K562 (cell line): Measurements from ENCODE around the gene RBMS3. TPM values are rescaled to one million over a fixed set of nuclear protein-coding genes. Genes with fewer than 3 reads are reported as not detected.

Experiments
- ATAC-seq: fragments of 200-7000 bp; cut with Tn5 transposase; 3 replicates; pipeline ENCODE4 v1.9.1; 2020; ENCODE audit warnings: moderate library complexity
- BruUV-seq: library from RNA; stranded (reverse); fragments of 400-500 nt; replicated peaks from 2 replicates; lab custom pipeline; 2021; lab: Mats Ljungman, UMichigan
- CTCF ChIA-PET: fragments of 300-600 bp; formaldehyde crosslinking; extraction: SDS; loops from one replicate; lab custom pipeline; 2021; ENCODE audit warnings: low intra/inter-chr PET ratio; lab: Yijun Ruan, JAX
- POLR2A ChIA-PET: fragments of 300-600, 350-650 bp; sonication (Branson Sonifier 250); formaldehyde crosslinking; extraction: SDS; loops from one replicate; lab custom pipeline; 2021; ENCODE audit warnings: antibody characterized with exemption, inconsistent platforms; lab: Yijun Ruan, JAX
- DNase-seq, 4 experiments: peaks; one replicate each; pipeline versions ENCODE4 v3.0.0 to v3.0.0-alpha.2; 2011 to 2018; ENCODE audit warnings: low spot score in 3 of 4, mixed read lengths in 3 of 4; ENCODE audit errors: extremely low read depth in 1 of 4
- FAIRE-seq: peaks from 2 replicates; lab custom pipeline; 2011; peaks lifted over from hg19 to GRCh38; lab: Jason Lieb, UNC
- H2AFZ ChIP-seq: 2 replicates; pipeline ENCODE4 v1.6.0; 2011; ENCODE audit warnings: low read depth, low read length, control low read depth, inconsistent platforms
- H3K27ac ChIP-seq: fragments of 200-600 bp; 3 replicates; pipeline ENCODE4 v1.8.0; 2011; ENCODE audit warnings: low read depth, mild to moderate bottlenecking, control low read depth, inconsistent platforms, low read length, moderate library complexity, mixed read lengths; ENCODE audit errors: extremely low read depth
- H3K27me3 ChIP-seq, 2 experiments: fragments of 300-600 bp in 1 of 2; 2 replicates in 1 of 2; 3 replicates in 1 of 2; pipeline versions ENCODE4 v1.6.0 to v1.8.0; 2011; ENCODE audit warnings: inconsistent platforms in 2 of 2, low read length in 2 of 2, mild to moderate bottlenecking in 1 of 2, mixed read lengths in 1 of 2, moderate library complexity in 1 of 2; ENCODE audit not compliant: control insufficient read depth in 2 of 2, insufficient read depth in 2 of 2
- H3K36me3 ChIP-seq: fragments of 300-600 bp; 3 replicates; pipeline ENCODE4 v1.8.0; 2011; ENCODE audit warnings: mild to moderate bottlenecking, low read length, inconsistent platforms; ENCODE audit not compliant: control insufficient read depth, insufficient read depth
- H3K4me1 ChIP-seq, 2 experiments: fragments of 200-600 bp in 1 of 2; replicated peaks in 1 of 2; 2 replicates in 1 of 2; 3 replicates in 1 of 2; pipeline versions ENCODE4 v1.5.1 to v1.8.0; 2011; ENCODE audit warnings: inconsistent platforms in 2 of 2, low read length in 2 of 2, mild to moderate bottlenecking in 1 of 2, mixed read lengths in 1 of 2, moderate library complexity in 1 of 2; ENCODE audit not compliant: control insufficient read depth in 2 of 2, insufficient read depth in 2 of 2
- H3K4me2 ChIP-seq: 2 replicates; pipeline ENCODE4 v1.6.1; 2011; ENCODE audit warnings: low read length, control low read depth, inconsistent platforms, mixed read lengths; ENCODE audit not compliant: insufficient read depth
- H3K4me3 ChIP-seq: fragments of 200-600 bp; sonication (generic), shearing (Covaris generic); 2 replicates; pipeline ENCODE4 v1.5.1; 2016; ENCODE audit warnings: control low read depth, inconsistent platforms
- H3K79me2 ChIP-seq: fragments of 200-600 bp; 3 replicates; pipeline ENCODE4 v1.8.0; 2011; ENCODE audit warnings: low read length, inconsistent platforms; ENCODE audit not compliant: control insufficient read depth, insufficient read depth
- H3K9ac ChIP-seq, 2 experiments: 2 replicates each; pipeline versions ENCODE4 v1.6.0 to v1.6.1; 2011; ENCODE audit warnings: low read depth in 2 of 2, low read length in 2 of 2, control low read depth in 1 of 2, inconsistent platforms in 1 of 2, mild to moderate bottlenecking in 1 of 2, mixed read lengths in 1 of 2; ENCODE audit not compliant: insufficient read depth in 1 of 2
- H3K9me1 ChIP-seq: one replicate; pipeline ENCODE4 v1.6.0; 2011; ENCODE audit warnings: inconsistent platforms, mild to moderate bottlenecking, low read length, moderate library complexity; ENCODE audit not compliant: control insufficient read depth, insufficient read depth
- H3K9me3 ChIP-seq: replicated peaks from 2 replicates; pipeline ENCODE4 v1.5.1; 2011; ENCODE audit warnings: low read depth, low read length, inconsistent platforms; ENCODE audit not compliant: control insufficient read depth, insufficient read depth
- H4K20me1 ChIP-seq: replicated peaks from 2 replicates; pipeline ENCODE4 v1.6.1; 2011; ENCODE audit warnings: low read length, inconsistent platforms, mixed read lengths; ENCODE audit not compliant: control insufficient read depth, insufficient read depth
- ETV1 ChIP-seq: fragments of 450-650 bp; conservative IDR thresholded peaks from 2 replicates; pipeline ENCODE4 v1.6.1; 2016; ENCODE audit warnings: missing genetic modification characterization, control low read depth, low read depth, missing compliant biosample characterization
- HDAC3 ChIP-seq: fragments of 450-650 bp; IDR thresholded peaks from 2 replicates; pipeline ENCODE4 v1.6.1; 2018; ENCODE audit warnings: borderline replicate concordance, mild to moderate bottlenecking, moderate library complexity; ENCODE audit not compliant: partially characterized antibody
- HNRNPK ChIP-seq: fragments of 200-400 bp; formaldehyde crosslinking; IDR thresholded peaks from one replicate; pipeline ENCODE4 v1.6.1; 2018; ENCODE audit warnings: mild to moderate bottlenecking, low read depth, low read length; ENCODE audit not compliant: poor library complexity, severe bottlenecking
- MAFF ChIP-seq: IDR thresholded peaks from 2 replicates; pipeline ENCODE4 v1.6.1; 2012; ENCODE audit warnings: low read length, improper control_type of control experiment
- NFIC ChIP-seq: fragments of 450-650 bp; IDR thresholded peaks from 2 replicates; pipeline ENCODE4 v1.6.1; 2017; ENCODE audit warnings: mild to moderate bottlenecking, inconsistent platforms
- SMARCB1 ChIP-seq: IDR thresholded peaks from 2 replicates; pipeline ENCODE4 v1.6.1; 2011; ENCODE audit warnings: improper control_type of control experiment, low read depth; ENCODE audit not compliant: insufficient read length
- SP1 ChIP-seq: sonication (generic); formaldehyde crosslinking; IDR thresholded peaks from 2 replicates; pipeline ENCODE4 v1.8.1; 2022; ENCODE audit warnings: mild to moderate bottlenecking, missing genetic modification reagents
- YBX1 ChIP-seq: fragments of 450-650 bp; IDR thresholded peaks from 2 replicates; pipeline ENCODE4 v1.7.1; 2016; ENCODE audit warnings: mild to moderate bottlenecking
- ZHX1 ChIP-seq: fragments of 150-350 bp; conservative IDR thresholded peaks from 2 replicates; pipeline ENCODE4 v1.6.1; 2014; ENCODE audit warnings: low read length
- ZNF134 ChIP-seq: fragments of 250-450 bp; sonication (Bioruptor Pico); conservative IDR thresholded peaks from 2 replicates; pipeline ENCODE4 v1.4.0; 2020
- ZNF589 ChIP-seq: fragments of 200-800 bp; sonication (Bioruptor generic); IDR thresholded peaks from 2 replicates; pipeline ENCODE4 v1.6.1; 2016; ENCODE audit warnings: low read depth, missing genetic modification characterization, missing compliant biosample characterization
- in situ Hi-C: fragments of 300-500 bp; cut with MboI; formaldehyde crosslinking; loops from 4 replicates; pipeline ENCODE4 v1.15.0; 2018; ENCODE audit warnings: inconsistent platforms, mixed read lengths
- intact Hi-C: fragments of 100-400 bp; cut with micrococcal nuclease; formaldehyde crosslinking; loops from 2 replicates; pipeline ENCODE4 v1.14.2; 2022
- polyA plus RNA-seq, 8 experiments: library from polyadenylated mRNA; depleted of rRNA in 4 of 8; stranded (reverse) in 5 of 8; unstranded in 3 of 8; fragments of >200 nt; fragmentation: Nextera tagmentation in 2 of 8; fragmentation: Illumina TruSeq in 1 of 8; extraction: Ambion mirVana in 2 of 8; extraction: Trizol in 1 of 8; gene quantifications; 2 replicates each; pipeline versions ENCODE4 v1.2.1 to v1.2.3, GENCODE V29; 2011 to 2014; ENCODE audit warnings: inconsistent platforms in 1 of 8, missing spikeins in 1 of 8
- total RNA-seq, 7 experiments: library from RNA; depleted of rRNA in 6 of 7; stranded (reverse); fragments of >200 nt in 6 of 7; fragmentation: Illumina TruSeq in 2 of 7; extraction: Trizol in 2 of 7; gene quantifications; 2 replicates each; pipeline versions ENCODE4 v1.2.1 to v1.2.3, GENCODE V29; 2011 to 2021; ENCODE audit warnings: low replicate concordance in 1 of 7

RBMS3 gene
- total and polyA plus RNA-seq, 9 of the 15 experiments (the other 6 are each of a cell fraction or from before 2014, with no cell fraction given): 0.20 TPM; not detected in 8

GRCh38 chr3:29373131-29373680 lies 92.3 kb downstream of the RBMS3 start:
- POLR2A ChIA-PET: no interaction called here

More at GRCh38 chr3:29373131-29373680, 92.3 kb downstream of the RBMS3 start:
- Histone ChIP-seq H3K36me3 (no peaks in the 10 kb centered on the region), H3K4me2 (no peak overlapping the region), H3K9me3 (peaks cover 4% of the 10 kb centered on the region), H3K27me3 (no peaks in the 10 kb centered on the region), H2AFZ (no peak overlapping the region), H3K79me2 (no peaks in the 10 kb centered on the region), H4K20me1 (no peaks in the 10 kb centered on the region), H3K4me1 (no peaks in the 10 kb centered on the region), H3K9me1 (no peaks in the 10 kb centered on the region), H3K9ac (no peak overlapping the region), H3K27ac (no peak overlapping the region), H3K4me3 (no peak overlapping the region)
- TF ChIP-seq HNRNPK (no peak), ZNF134 (no peak), SP1 (CRISPR knock-in tag) (no peak), HDAC3 (no peak), ZNF589 (CRISPR knock-in tag) (no peak), SMARCB1 (no peak), MAFF (no peak), YBX1 (no peak), ETV1 (tag) (no peak), NFIC (no peak), ZHX1 (no peak)
- BruUV-seq: no TSS peak
- DNase-seq: no peak
- in situ Hi-C loops: no loop called here
- CTCF ChIA-PET: no interaction called here
- FAIRE-seq: no peak
- no peak for ATAC-seq
- intact Hi-C loops: no loop called here
